M059J (cell line): Measurements from ENCODE around the gene EPHB1. TPM values are rescaled to one million over a fixed set of nuclear protein-coding genes. Genes with fewer than 3 reads are reported as not detected.

Source experiments
- DNase-seq: peaks from one replicate; pipeline ENCODE4 v3.0.0-alpha.2; 2012; ENCODE audit warnings: low read depth
- total RNA-seq: library from RNA; depleted of rRNA; stranded (reverse); fragments of >200 nt; shearing (Covaris generic); gene quantifications from 2 replicates; pipeline ENCODE4 v1.2.3, GENCODE V29; 2014

EPHB1 gene
- total RNA-seq, 1 experiment from 2014 or later: 1.0 TPM

DNA sequence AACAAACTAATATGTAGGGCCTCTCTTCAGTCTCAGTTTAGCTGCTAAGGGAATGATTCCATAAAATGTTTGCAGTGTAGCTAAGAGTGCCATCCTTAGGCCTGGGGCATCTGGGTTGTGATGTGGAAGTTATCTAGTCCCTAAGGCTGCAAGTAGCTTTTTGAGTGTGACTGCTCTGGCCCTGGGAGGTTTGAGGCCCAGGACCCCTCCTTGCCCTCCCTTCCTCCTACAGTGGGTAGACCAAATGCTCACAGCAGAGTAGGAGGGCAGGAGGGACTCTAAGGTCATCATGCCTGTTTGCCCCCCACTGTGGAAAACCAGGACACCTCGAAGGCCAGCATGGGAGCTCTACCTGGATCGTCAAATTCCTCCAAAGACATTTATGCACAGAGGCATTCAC is 115.0 kb downstream of the EPHB1 start:
- DNase-seq: no peak

DNA sequence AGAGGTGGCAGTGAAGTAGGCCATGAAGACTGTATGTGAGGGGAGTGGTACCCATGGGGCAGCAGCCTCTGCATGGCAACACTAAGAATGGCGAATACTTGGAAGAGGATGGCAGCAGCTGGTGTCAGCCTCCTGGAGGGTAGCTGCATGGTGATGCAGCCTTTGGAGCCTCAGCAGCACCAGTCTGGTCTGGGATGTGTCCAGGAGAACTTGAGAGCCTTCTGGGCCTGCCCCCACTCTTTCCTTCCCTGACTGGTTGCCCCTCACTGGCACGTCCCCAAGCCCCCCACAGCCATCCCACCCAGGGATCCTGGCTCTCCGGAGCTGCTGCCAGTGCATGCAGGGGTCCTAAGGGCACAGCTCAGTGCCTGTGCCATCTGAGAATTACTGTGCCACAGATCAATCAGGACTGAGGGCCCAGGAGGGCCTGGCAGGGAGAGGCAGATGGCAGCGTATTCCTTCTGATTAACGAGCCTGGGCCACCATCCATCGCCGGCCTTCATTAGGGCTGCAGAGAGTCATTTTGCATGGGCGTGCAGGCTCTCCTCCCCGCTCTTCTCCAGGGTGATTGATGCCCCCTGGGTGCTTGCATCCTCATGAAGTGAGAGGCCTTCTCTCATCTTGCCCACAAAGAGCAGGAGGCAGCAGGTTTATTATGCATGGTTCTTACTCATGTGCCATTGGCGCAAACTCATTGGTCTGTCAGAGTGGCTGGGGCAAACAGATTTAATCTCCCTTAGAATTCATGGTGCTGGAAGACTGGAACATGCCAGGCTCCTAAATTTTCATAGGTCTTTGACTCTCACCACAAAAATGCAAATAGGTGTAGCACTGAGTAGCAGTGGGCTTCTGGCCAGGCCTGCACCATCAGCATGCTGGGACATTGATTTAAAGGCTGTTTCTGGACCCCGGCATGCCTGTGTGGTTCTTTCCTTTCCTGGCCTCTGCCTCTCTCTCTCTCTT is 116.8 kb downstream of the EPHB1 start:
- DNase-seq: peak; percentile 64

DNA sequence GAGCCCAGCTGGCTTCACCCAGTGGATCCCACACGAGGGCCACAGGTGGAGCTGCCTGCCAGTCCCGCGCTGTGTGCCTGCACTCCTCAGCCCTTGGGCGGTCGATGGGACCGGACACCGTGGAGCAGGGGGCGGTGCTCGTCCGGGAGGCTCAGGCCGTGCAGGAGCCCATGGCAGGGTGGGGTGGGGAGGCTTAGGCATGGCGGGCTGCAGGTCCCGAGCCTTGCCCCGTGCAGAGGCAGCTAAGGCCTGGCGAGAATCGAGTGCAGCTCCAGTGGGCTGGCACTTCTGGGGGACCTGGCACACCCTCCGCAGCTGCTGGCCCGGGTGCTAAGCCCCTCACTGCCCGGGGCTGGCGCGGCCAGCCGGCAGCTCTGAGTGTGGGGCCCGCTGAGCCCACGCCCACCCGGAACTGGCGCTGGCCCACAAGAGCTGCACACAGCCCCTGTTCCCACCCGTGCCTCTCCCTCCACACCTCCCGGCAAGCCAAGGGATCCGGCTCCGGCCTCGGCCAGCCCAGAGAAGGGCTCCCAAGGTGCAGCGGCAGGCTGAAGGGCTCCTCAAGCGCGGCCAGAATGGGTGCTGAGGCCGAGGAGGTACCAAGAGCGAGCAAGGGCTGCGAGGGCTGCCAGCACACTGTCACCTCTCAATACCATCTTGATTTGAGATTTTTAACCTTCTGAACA is 121.4 kb downstream of the EPHB1 start:
- DNase-seq: no peak

DNA sequence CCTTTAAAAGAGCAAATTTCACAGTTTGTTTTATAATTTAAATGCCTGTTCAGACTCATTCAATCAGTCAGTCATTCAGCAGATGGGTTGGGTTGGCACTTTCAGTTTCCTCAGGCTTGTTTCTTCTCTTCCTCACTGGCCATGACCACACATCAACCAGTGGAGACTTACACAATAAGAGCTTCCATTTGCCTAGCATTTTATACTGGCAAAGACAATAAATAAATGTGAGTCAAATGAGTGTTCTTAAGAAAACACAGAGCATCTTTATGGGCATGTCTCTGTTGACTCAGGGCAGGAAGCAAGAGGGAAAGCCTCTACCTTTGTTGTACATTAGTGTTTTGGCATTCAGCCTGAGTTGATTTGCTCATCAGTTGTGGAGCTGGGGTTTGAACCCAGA is 122.6 kb downstream of the EPHB1 start:
- DNase-seq: peak; percentile 38

DNA sequence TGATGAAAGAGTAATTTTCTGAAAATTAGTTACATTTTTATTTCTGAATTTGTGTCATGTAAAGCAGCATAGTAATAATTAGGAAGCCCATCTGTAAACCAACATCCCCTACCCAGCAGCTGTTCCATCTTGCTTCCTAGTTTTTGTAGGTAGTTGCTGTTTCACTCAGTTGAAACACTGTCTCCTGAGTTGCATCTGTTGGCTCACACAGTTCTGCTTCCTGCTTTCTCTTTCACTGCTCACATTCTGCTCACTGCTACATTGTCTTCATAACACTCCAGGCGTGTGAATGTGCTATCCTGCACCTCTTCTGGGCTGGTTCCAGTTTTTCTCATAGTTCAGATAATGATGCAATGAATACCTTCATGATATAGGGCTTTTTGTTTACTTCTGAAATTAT is 123.4 kb downstream of the EPHB1 start:
- no peak for DNase-seq

DNA sequence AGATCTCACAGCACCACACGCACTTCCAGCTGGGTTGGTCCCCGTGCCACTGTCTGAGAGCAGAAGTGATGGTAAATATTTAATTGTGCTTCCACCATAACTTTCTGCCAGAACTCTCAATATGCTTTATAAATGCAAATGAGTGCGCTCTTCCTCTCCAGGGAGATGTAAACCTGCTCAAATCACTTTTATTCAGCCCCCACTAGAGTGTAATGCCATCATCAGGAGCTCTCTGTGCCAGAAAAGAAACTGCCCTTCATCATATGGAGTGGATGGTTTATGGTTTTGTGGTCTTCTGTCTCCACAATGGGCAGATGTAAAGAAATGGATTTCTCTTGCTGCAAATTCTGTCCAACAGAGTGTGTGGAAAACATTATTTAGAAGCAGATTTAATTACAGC is 127.0 kb downstream of the EPHB1 start:
- no peak for DNase-seq

DNA sequence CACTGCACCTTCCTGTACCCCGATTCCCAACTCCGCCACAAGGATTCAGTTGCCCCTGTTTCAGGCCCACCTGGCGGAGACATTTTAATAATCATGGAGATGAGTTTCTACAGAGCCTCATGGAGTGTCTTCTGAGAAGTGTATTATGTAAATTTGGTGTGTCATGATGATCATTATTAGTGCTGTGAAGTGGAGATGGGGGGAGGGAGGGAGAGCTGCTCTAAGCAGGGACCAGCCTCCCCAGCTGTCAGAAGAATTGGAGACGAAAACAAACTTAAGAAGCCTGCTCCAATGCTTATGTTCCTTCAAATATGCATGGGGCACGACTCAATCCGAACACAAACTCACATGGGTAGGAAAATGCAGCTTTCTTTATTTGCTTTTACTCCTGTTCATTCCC is 127.8 kb downstream of the EPHB1 start:
- DNase-seq: no peak

DNA sequence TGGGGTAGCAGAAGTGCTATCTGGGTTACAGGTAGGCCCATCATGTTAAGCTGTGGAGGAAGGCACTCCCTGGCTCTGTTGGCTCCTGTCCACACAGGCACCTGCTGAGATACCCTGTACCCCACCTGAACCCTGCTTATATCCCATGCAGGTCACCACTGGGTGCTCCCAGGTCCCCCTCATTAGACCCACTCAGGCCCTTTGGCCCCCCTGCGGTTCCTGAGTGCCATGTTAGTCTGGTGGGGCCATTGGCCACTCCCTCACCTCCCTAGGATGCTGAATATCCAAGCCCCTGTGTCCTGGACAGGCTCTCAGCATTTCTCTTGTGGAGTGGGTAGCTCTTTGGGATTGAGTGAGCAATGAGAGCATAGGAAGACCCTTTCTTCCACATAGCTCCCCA is 128.2 kb downstream of the EPHB1 start:
- DNase-seq: no peak

DNA sequence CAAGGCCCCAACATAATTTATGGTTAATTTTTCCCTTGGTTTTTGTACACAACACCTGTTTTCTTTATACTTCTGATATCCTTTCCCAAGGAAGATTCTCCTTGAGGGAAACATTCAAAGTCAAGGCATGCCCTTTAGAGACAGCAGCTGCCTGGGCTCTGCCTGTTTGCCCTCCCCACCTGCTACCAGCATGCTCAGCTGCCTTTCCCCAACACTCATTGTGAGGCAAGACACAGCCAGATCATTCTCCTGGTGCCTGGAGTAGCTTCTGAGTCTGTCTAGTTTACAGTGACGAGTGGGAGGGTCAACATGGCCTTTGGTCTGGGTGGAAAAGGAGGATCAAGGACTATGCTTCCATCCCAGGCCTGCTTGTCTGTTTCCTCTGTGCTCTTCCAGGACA is 132.5 kb downstream of the EPHB1 start:
- DNase-seq: no peak

DNA sequence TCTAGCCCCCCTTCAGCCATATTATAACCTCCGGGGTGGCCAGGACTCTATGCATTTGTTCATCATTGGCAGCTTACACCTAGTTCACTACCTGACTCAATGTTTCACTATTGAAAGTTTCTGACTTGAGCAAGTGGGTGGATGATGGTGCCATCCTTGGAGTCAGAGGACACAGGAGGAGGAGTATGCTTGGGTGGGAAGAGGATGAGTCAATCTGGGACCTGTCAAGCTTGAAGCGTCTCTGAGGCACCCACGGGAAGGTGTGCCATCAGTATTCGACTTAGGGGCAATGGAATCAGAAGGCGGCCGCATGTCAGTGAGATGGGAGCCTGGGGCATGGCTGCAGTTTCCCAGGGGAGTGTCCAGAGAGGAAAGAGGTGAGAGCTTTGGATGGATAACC is 133.3 kb downstream of the EPHB1 start:
- no peak for DNase-seq

DNA sequence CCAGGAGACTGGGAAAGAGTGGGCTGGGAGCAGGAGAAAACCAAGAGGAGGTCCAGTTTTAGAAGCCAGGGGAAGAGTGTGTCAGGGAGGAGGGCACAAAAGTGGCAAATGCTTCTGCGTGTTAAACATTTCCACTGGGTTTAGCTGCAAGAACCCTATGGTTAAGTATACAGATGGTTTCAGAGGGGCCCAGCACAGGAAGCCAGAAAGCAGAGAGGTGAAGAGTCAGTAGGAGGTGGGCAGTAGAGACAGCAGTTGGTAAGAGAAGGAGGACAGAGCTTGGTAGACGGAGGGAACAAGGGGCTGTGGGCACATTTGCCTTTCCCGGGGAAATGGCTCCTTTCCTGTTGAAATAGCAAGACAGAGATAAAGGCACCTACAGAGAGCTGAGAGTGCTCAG is 133.8 kb downstream of the EPHB1 start:
- no peak for DNase-seq

DNA sequence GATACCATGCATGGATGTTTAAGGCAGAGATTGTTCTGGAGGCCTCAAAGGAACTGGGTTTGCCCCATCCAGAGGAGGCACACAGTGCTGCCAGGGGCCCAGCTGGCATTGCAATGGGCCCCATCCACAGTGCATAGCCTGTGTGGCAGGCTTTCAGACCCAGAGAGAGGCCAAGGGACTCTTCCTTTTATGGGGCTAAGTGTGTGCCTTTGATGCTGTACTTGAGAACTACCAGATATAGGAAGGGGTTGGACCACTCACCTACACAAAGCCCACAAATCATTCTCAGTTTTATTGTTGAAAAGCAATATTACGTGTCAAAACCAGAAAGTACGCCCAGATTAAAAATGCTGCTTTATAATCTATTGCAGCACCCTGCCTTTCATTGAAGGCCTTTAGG is 134.9 kb downstream of the EPHB1 start:
- no peak for DNase-seq

DNA sequence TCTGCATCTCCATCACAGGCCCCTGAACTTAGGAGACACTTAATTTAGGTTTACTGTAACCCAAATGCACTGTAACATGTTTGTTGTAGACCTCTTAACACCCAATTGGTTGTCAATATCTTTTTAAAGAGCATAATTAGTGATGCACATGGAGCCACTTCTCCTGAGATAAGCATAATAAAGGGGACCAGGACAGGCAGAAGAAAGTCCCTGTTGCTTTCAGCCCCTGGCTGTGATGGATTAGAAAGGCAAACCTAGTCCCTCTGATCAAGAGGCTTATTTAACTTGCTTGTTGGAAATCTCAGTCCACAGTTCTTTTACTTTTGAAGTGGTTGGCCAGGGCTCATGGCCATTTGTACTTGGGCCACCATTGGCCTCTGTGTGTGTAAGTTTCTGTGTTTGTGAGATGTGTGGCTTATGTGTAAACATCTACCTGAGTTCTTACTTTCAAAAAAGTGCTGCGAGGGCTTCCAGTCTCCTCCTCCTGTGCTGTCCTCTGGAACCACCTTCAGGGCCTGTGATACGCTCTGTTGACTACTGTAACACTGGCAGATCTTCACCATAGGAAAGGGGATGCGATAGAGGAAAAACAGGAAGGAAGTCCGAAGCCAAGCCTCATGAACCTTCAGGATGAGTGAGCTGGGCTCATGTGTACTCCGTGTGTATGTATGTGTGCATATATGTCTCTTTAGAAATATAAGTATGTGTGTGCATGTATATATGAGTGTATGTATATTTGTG is 136.2 kb downstream of the EPHB1 start:
- DNase-seq: no peak

DNA sequence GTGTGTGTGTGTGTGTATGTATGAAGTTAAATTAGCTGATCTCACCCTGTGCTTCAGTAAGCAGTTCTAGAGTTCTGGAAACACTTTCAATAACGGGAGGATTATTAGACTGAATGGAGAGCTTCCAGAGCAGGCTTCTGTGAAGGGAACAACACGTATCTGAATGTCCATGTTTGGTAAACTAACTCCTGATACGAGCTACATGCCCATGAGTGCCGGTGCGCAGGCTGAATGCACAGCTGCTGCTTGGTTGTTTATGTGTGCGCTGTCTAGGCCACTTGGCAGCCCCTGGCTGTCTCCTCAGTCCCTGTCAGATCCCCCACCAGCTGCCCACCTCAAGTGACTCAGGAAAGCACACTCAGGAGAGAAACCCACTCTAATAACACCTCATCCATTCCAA is 137.0 kb downstream of the EPHB1 start:
- no peak for DNase-seq

DNA sequence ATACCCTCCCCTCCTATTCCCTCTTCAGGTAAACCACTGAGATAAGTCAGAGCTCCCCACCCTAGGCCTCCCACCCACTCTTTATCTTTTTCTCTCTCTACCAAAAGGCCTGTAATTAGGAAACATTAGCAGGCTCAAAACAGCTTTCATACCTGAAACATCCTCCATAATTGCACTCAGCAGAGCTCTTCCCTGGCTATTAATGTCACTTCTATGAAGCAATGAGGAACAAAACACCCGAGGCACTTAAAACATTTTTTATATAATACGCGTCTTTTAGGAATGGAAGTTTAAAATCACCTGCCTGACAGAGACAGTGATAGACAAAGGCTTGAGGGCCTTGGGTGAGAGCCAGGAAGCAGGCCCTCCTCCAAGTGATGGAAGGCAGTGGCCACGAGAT is 138.9 kb downstream of the EPHB1 start:
- DNase-seq: no peak

DNA sequence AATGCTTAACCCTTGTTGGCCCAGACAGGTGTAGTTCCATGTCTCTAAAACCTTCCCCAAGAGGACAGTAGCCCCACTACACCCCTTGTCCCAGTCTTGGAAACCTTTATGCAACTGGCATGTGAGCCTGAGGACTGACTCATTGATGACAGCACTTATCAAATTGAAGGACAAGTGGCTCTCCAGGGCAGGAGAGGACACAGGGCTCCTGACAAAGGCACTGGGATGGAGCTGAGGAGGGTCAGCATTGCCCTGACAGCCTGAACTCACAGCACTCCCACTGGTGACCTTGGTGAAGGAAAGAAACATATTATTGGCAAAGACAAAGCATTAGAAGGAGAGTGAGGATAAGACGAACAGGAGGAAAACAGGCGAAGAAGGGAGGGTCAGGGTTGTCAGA is 139.9 kb downstream of the EPHB1 start:
- no peak for DNase-seq

DNA sequence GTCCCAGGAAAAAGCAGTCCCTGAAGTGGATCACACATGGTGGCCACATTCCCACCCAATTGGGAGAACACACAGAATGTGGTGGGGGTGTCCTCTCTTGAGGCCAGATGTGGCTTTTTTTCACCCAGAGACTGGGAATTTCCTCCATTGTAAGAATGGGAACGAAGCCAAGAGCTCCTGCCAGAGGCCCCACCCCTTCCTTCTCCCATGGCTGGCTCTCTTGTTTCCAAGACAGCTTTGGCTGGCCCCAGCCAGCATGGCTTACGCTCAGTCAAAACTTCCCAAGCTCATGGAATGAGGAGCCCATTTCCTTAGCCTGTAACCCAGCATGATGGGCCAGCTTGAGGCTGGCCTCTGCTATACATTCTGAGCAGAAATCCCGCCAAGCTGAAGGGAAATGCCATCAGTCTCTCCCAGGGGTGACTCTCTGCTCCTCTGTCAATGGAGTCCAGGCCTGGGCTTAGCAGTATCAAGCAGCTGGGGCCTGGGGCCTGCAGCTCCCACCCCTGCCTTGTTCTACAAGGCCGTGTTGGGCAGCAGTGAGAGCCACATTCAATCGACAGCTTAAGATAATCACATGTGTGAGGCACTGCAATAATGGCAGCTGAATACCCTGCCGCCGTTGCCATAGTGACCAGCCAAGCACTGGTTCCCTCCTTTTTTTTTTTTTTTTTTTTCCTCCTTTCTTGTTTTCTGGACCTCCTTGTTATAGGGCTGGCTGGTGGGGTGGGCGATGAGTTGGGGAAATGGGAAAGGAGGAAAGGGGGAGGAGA is 142.4 kb downstream of the EPHB1 start:
- peak; percentile 8 for DNase-seq

DNA sequence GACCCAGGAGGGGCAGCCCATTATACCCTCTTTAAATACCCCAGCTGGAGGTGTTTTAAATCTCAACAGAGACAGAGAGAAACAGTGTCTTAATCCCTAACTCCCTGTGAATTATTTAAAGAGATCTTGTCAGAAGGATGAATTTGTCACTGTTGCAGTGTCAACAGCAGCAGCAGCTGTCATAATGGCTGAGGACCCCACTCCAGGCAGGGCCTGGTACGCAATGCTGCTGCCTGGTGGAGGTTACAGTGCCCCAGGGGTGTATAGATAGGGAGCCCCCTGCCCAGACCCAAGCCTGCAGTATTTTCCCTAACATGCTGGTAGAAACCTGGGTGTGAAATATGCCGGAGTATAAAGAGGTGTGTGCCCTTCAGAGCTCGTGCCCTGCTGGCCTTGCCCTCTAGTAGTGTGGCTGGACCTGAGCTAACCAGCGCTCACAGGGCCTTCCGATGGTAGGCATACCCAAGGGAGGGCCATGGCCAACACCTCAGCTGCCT is 143.0 kb downstream of the EPHB1 start:
- no peak for DNase-seq

DNA sequence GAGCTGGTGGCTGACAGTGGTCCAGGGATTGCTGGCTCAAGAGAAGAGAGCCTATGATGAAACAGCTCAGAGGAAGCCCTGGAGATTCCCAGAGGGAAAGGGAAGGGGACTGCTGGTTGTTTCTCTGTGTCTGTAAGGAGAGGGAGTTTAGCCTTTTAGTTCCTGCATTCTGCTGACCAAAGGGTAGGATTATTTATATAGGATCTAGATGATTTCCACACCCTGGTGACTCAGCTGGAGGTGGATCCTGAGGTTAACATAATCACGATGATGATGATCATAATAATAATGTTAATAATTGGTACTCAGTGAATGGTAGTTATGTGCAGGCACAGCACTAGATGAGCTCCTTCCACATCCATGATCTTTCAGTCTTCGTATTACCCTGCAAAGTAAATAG is 144.9 kb downstream of the EPHB1 start:
- no peak for DNase-seq

DNA sequence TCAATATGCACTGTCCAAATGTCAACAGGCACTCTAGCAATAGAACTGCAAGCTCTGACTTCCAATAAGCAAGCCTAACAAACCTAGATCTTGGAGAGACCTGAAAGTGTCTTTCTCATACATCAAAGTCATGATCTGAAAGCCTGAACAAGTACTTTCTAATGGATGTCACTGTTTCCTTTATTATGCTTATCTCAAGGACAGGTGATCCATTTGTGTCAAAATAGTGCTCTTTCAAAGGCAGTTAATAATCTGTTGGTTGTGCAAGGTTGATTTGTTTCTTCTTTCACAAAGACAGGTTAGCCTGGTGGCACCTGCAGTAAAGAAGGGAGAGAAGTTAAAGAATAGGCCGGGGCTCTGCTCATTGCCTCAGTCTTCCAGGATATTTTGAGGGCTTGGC is 146.8 kb downstream of the EPHB1 start:
- DNase-seq: no peak

DNA sequence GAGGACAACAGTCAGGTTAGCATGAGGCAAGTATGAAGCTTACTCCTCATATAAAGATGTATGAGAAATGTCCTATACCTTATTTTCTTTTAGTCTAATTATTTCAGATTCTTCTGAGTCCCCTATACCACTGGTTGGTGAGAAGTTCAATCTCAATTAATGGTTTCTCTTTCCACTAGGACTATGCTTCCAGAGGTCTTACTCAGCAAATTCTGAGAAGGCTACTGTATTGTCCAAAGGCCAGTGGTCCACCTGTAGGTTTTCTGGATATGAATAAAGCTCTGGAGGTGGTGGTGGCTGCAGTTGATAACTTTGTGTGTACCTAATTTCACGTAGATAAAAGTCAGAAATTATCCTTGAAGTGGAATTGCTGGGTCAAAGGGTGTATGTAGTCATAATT is 149.4 kb downstream of the EPHB1 start:
- no peak for DNase-seq

DNA sequence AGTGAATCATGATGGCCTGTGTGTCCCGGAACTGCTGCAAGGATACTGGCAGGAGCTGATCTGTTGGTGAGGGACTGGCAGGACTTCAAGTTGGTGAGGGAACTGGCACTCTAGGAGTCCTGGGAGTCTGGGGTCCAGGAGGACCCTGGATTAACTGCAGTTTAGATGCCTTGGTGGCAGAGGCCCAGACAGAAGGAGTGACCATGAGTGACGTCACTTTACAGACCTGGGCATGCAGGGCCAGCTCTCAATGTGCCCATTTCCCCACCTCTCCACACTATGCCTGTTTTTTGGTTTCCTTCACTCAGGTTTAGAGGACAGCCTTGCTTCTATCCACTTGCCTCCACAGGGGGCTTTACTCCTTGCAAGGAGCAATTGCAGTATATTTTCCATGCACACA is 154.1 kb downstream of the EPHB1 start:
- DNase-seq: no peak
